HepG2 (cell line): ENCODE data around the gene THADA. TPM values are rescaled to one million over a fixed set of nuclear protein-coding genes. Genes with fewer than 3 reads are reported as not detected.

Experiments
- FOXM1 ChIP-seq: sonication (generic); formaldehyde crosslinking; IDR thresholded peaks from 2 replicates; pipeline ENCODE4 v1.5.0; 2020; ENCODE audit warnings: missing genetic modification reagents
- FOXO1 ChIP-seq: sonication (generic); formaldehyde crosslinking; IDR thresholded peaks from 2 replicates; pipeline ENCODE4 v1.4.0; 2020; ENCODE audit warnings: missing genetic modification reagents
- HNF4A ChIP-seq: sonication (generic); formaldehyde crosslinking; IDR thresholded peaks from 2 replicates; pipeline ENCODE4 v1.4.0; 2020; ENCODE audit warnings: missing genetic modification reagents
- HOXD1 ChIP-seq: sonication (generic); formaldehyde crosslinking; IDR thresholded peaks from 2 replicates; pipeline ENCODE4 v1.5.0; 2020; ENCODE audit warnings: missing genetic modification reagents
- KLF13 ChIP-seq: sonication (generic); formaldehyde crosslinking; IDR thresholded peaks from 2 replicates; pipeline ENCODE4 v1.4.0; 2020; ENCODE audit warnings: mild to moderate bottlenecking, missing genetic modification reagents
- KLF9 ChIP-seq: IDR thresholded peaks from 2 replicates; pipeline ENCODE4 v1.6.1; 2016; ENCODE audit warnings: low read depth
- NCOA1 ChIP-seq: sonication (generic); formaldehyde crosslinking; IDR thresholded peaks from 2 replicates; pipeline ENCODE4 v1.9.0; 2021; ENCODE audit warnings: missing genetic modification reagents
- NFKBIZ ChIP-seq: IDR thresholded peaks from 2 replicates; pipeline ENCODE4 v1.6.1; 2018; ENCODE audit warnings: missing genetic modification reagents, missing compliant biosample characterization
- NONO ChIP-seq, 2 experiments: fragments of 450-650 bp in 1 of 2; sonication (generic) in 1 of 2; formaldehyde crosslinking in 1 of 2; IDR thresholded peaks in 1 of 2; conservative IDR thresholded peaks in 1 of 2; 2 replicates each; pipeline versions ENCODE4 v1.6.1 to v1.8.0; 2017 to 2022; ENCODE audit warnings: mild to moderate bottlenecking in 1 of 2, missing genetic modification reagents in 1 of 2, moderate library complexity in 1 of 2
- RNF2 ChIP-seq: fragments of 450-650 bp; conservative IDR thresholded peaks from 2 replicates; pipeline ENCODE4 v1.6.1; 2016; ENCODE audit warnings: low read depth
- TBP ChIP-seq: sonication (generic); formaldehyde crosslinking; IDR thresholded peaks from 2 replicates; pipeline ENCODE4 v1.5.0; 2020; ENCODE audit warnings: missing genetic modification reagents
- ZBTB21 ChIP-seq: sonication (generic); formaldehyde crosslinking; IDR thresholded peaks from 2 replicates; pipeline ENCODE4 v1.4.0; 2020; ENCODE audit warnings: missing genetic modification reagents
- ZMYM2 ChIP-seq: sonication (generic); formaldehyde crosslinking; IDR thresholded peaks from 2 replicates; pipeline ENCODE4 v1.8.0; 2022; ENCODE audit warnings: mild to moderate bottlenecking, missing genetic modification reagents
- ZNF264 ChIP-seq: sonication (generic); formaldehyde crosslinking; IDR thresholded peaks from 2 replicates; pipeline ENCODE4 v1.4.0; 2020; ENCODE audit warnings: missing genetic modification reagents
- ZNF333 ChIP-seq: sonication (generic); formaldehyde crosslinking; IDR thresholded peaks from 2 replicates; pipeline ENCODE4 v1.4.0; 2020; ENCODE audit warnings: mild to moderate bottlenecking, missing genetic modification reagents, borderline replicate concordance
- ZNF382 ChIP-seq: sonication (generic); formaldehyde crosslinking; IDR thresholded peaks from 2 replicates; pipeline ENCODE4 v1.5.0; 2020; ENCODE audit warnings: missing genetic modification reagents, mild to moderate bottlenecking, borderline replicate concordance
- ZNF430 ChIP-seq: sonication (generic); formaldehyde crosslinking; IDR thresholded peaks from 2 replicates; pipeline ENCODE4 v1.9.0; 2021; ENCODE audit warnings: mild to moderate bottlenecking, missing genetic modification reagents
- ZNF510 ChIP-seq: sonication (generic); formaldehyde crosslinking; IDR thresholded peaks from 2 replicates; pipeline ENCODE4 v1.4.0; 2020; ENCODE audit warnings: low read depth, mild to moderate bottlenecking, missing genetic modification reagents
- ZNF790 ChIP-seq: sonication (generic); formaldehyde crosslinking; IDR thresholded peaks from 2 replicates; pipeline ENCODE4 v1.8.0; 2022; ENCODE audit warnings: missing genetic modification reagents, mild to moderate bottlenecking, borderline replicate concordance
- polyA plus RNA-seq, 8 experiments: library from polyadenylated mRNA; depleted of rRNA in 3 of 8; stranded (reverse) in 7 of 8; unstranded in 1 of 8; fragments of >200 nt; fragmentation: Illumina TruSeq in 4 of 8; extraction: Trizol in 4 of 8; gene quantifications; 2 replicates each; pipeline versions ENCODE4 v1.2.1 to v1.2.3, GENCODE V29; 2011 to 2016; ENCODE audit warnings: low read depth in 4 of 8, missing spikeins in 1 of 8, mixed read lengths in 1 of 8; ENCODE audit not compliant: insufficient read depth in 1 of 8
- total RNA-seq, 5 experiments: library from RNA; depleted of rRNA; stranded (reverse); fragments of >200 nt; fragmentation: Illumina TruSeq; extraction: Trizol; gene quantifications; 2 replicates each; pipeline ENCODE4 v1.2.3, GENCODE V29; 2016; ENCODE audit warnings: low read depth in 1 of 5
- TF ChIP-seq, protein P1 (sequence below): sonication (generic); formaldehyde crosslinking; IDR thresholded peaks from 2 replicates; pipeline ENCODE4 v1.9.0; 2021; ENCODE audit warnings: missing genetic modification reagents, mild to moderate bottlenecking, borderline replicate concordance
- TF ChIP-seq, protein P2 (sequence below): sonication (generic); formaldehyde crosslinking; IDR thresholded peaks from 2 replicates; pipeline ENCODE4 v1.5.0; 2020; ENCODE audit warnings: mild to moderate bottlenecking, missing genetic modification reagents
- TF ChIP-seq, protein P3 (sequence below): IDR thresholded peaks from 2 replicates; pipeline ENCODE4 v1.6.1; 2012; ENCODE audit warnings: inconsistent platforms
- TF ChIP-seq, protein P4 (sequence below): sonication (generic); formaldehyde crosslinking; IDR thresholded peaks from 2 replicates; pipeline ENCODE4 v1.4.0; 2020; ENCODE audit warnings: missing genetic modification reagents
- TF ChIP-seq, protein P5 (sequence below): sonication (generic); formaldehyde crosslinking; IDR thresholded peaks from 2 replicates; pipeline ENCODE4 v1.4.0; 2020; ENCODE audit warnings: missing genetic modification reagents, borderline replicate concordance
- TF ChIP-seq, protein P6 (sequence below): IDR thresholded peaks from 2 replicates; pipeline ENCODE4 v1.6.1; 2016; ENCODE audit warnings: control low read depth

Gene THADA
- total and polyA plus RNA-seq, 2 of the 13 experiments (the other 11 are each of a cell fraction or from before 2014, with no cell fraction given), result 12.7 to 21.7 TPM

DNA sequence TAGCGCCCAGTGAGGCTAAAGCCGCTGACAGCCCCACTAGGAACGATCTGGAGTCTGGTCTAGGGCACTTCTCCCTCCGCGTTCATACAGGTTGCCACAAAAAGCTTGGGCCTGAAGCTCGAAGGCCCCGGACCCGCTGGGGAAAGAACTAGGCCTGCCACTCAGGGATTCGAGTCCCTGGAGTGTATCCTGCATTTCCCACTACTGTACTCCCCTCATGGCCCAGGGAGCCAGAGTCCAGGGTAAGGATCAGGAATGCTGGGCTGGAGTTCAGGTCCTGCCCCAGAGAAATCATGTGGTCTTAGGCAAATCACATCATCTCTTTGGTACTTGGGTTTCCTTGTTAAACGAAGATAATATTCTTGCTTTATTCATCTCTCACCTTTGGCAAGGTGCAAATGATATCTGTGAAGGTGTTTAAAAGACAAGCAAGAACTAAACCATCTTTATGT lies 368.0 kb downstream of the THADA start (continued):
- TF ChIP-seq, protein P1, sequence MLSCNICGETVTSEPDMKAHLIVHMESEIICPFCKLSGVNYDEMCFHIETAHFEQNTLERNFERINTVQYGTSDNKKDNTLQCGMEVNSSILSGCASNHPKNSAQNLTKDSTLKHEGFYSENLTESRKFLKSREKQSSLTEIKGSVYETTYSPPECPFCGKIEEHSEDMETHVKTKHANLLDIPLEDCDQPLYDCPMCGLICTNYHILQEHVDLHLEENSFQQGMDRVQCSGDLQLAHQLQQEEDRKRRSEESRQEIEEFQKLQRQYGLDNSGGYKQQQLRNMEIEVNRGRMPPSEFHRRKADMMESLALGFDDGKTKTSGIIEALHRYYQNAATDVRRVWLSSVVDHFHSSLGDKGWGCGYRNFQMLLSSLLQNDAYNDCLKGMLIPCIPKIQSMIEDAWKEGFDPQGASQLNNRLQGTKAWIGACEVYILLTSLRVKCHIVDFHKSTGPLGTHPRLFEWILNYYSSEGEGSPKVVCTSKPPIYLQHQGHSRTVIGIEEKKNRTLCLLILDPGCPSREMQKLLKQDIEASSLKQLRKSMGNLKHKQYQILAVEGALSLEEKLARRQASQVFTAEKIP (CRISPR knock-in tag), result no peak
- TF ChIP-seq ZMYM2 (no peak; the same call in 1 of the 2 replicates), ZNF790 (CRISPR knock-in tag) (0 out of 2 replicates have a peak, but pooled peaks have one; percentile 18), ZNF333 (no peak), RNF2 (no peak), HOXD1 (no peak), KLF9 (CRISPR knock-in tag) (0 out of 2 replicates have a peak, but pooled peaks have one; percentile 23), ZNF430 (no peak), FOXM1 (CRISPR knock-in tag) (no peak), NONO (IDR thresholded peaks at IDR 0.05) (no peak), NONO (CRISPR knock-in tag; conservative IDR thresholded peaks at IDR 0.05) (no peak), ZBTB21 (no peak), FOXO1 (CRISPR knock-in tag) (no peak), NCOA1 (CRISPR knock-in tag) (no peak), ZNF510 (no peak), NFKBIZ (CRISPR knock-in tag) (0 out of 2 replicates have a peak, but pooled peaks have one; percentile 6), KLF13 (CRISPR knock-in tag) (no peak), ZNF264 (CRISPR knock-in tag) (no peak), HNF4A (peak; percentile 81), ZNF382 (CRISPR knock-in tag) (no peak), TBP (no peak)
- TF ChIP-seq, protein P2, sequence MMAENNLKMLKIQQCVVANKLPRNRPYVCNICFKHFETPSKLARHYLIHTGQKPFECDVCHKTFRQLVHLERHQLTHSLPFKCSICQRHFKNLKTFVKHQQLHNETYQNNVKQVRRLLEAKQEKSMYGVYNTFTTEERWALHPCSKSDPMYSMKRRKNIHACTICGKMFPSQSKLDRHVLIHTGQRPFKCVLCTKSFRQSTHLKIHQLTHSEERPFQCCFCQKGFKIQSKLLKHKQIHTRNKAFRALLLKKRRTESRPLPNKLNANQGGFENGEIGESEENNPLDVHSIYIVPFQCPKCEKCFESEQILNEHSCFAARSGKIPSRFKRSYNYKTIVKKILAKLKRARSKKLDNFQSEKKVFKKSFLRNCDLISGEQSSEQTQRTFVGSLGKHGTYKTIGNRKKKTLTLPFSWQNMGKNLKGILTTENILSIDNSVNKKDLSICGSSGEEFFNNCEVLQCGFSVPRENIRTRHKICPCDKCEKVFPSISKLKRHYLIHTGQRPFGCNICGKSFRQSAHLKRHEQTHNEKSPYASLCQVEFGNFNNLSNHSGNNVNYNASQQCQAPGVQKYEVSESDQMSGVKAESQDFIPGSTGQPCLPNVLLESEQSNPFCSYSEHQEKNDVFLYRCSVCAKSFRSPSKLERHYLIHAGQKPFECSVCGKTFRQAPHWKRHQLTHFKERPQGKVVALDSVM (CRISPR knock-in tag), result no peak
- TF ChIP-seq, protein P3, sequence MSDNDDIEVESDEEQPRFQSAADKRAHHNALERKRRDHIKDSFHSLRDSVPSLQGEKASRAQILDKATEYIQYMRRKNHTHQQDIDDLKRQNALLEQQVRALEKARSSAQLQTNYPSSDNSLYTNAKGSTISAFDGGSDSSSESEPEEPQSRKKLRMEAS, result no peak
- TF ChIP-seq, protein P4, sequence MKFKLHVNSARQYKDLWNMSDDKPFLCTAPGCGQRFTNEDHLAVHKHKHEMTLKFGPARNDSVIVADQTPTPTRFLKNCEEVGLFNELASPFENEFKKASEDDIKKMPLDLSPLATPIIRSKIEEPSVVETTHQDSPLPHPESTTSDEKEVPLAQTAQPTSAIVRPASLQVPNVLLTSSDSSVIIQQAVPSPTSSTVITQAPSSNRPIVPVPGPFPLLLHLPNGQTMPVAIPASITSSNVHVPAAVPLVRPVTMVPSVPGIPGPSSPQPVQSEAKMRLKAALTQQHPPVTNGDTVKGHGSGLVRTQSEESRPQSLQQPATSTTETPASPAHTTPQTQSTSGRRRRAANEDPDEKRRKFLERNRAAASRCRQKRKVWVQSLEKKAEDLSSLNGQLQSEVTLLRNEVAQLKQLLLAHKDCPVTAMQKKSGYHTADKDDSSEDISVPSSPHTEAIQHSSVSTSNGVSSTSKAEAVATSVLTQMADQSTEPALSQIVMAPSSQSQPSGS, result no peak
- TF ChIP-seq, protein P5, sequence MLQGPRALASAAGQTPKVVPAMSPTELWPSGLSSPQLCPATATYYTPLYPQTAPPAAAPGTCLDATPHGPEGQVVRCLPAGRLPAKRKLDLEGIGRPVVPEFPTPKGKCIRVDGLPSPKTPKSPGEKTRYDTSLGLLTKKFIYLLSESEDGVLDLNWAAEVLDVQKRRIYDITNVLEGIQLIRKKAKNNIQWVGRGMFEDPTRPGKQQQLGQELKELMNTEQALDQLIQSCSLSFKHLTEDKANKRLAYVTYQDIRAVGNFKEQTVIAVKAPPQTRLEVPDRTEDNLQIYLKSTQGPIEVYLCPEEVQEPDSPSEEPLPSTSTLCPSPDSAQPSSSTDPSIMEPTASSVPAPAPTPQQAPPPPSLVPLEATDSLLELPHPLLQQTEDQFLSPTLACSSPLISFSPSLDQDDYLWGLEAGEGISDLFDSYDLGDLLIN, result no peak
- TF ChIP-seq, protein P6, sequence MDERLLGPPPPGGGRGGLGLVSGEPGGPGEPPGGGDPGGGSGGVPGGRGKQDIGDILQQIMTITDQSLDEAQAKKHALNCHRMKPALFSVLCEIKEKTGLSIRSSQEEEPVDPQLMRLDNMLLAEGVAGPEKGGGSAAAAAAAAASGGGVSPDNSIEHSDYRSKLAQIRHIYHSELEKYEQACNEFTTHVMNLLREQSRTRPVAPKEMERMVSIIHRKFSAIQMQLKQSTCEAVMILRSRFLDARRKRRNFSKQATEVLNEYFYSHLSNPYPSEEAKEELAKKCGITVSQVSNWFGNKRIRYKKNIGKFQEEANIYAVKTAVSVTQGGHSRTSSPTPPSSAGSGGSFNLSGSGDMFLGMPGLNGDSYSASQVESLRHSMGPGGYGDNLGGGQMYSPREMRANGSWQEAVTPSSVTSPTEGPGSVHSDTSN, result no peak
